Measurements from ENCODE around the gene RAB5B. TPM values are rescaled to one million over a fixed set of nuclear protein-coding genes. Genes with fewer than 3 reads are reported as not detected.
A peak's percentile ranks its signal among the peaks of the same experiment; 100 is the strongest.

The RAB5B gene
- polyA plus RNA-seq, 3 donors = 44.0 to 63.0 (median 48.5) TPM

GRCh38 chr12:55933169-55933798 is 40.6 kb upstream of the RAB5B start:
- Histone ChIP-seq H3K9me3 (replicated peaks in 1 of 2; ENCODE audit: control insufficient read depth in 1 of 2, insufficient read depth in 1 of 2, low read length in 2 of 2) (no peaks in the 10 kb centered on the region), H4K20me1 (ENCODE audit: insufficient read depth, low read length) (peaks cover 13% of the 10 kb centered on the region), H3K4me3 (replicated peaks in 1 of 3; ENCODE audit: low read depth in 2 of 3, low read length in 3 of 3) (peak overlapping the region in 2 of 3 experiments; percentile 96 to 97), H2AFZ (ENCODE audit: insufficient read depth, low read depth, low read length, poor library complexity, severe bottlenecking) (no peak overlapping the region), H3K4me2 (replicated peaks; ENCODE audit: extremely low read depth, low read length, poor library complexity, severe bottlenecking) (peak overlapping the region; percentile 88), H3K27ac (ENCODE audit: low read depth in 1 of 2, low read length in 2 of 2) (peak overlapping the region; percentile 76 to 96), H3K4me1 (ENCODE audit: control insufficient read depth in 1 of 2, insufficient read depth in 2 of 2, low read length in 2 of 2) (peaks cover 52 to 55% of the 10 kb centered on the region in 2 donors), H3K27me3 (ENCODE audit: control insufficient read depth in 2 of 2, insufficient read depth in 2 of 2, low read length in 2 of 2) (no peaks in the 10 kb centered on the region), H3K9ac (ENCODE audit: insufficient read depth, low read length, poor library complexity, severe bottlenecking) (peak overlapping the region; percentile 82), H3K36me3 (replicated peaks in 1 of 2; ENCODE audit: control insufficient read depth in 1 of 2, insufficient read depth in 2 of 2, low read length in 2 of 2) (peaks cover 18 to 31% of the 10 kb centered on the region in 2 donors), H3K79me2 (ENCODE audit: insufficient read depth, low read length) (peaks cover 46% of the 10 kb centered on the region)
- Mint-ChIP-seq H3K27me3 (ENCODE audit: low read depth in 3 of 3) (peaks cover 0 to 3% (median 1%) of the 10 kb centered on the region in 3 donors), H3K4me3 (peak overlapping the region; percentile 97 to 99), H3K4me1 (peaks cover 57% of the 10 kb centered on the region), H3K27ac (peak overlapping the region; percentile 85 to 99 (median 94)), H3K9me3 (no peaks in the 10 kb centered on the region), H3K36me3 (peaks cover 26 to 30% of the 10 kb centered on the region in 2 donors)
- 100% methylated on average over 1 of the region's 7 CpGs for WGBS (ENCODE audit: insufficient coverage)
- no peak for TF ChIP-seq CTCF (IDR thresholded peaks at IDR 0.05)
- intact Hi-C loops (cut with micrococcal nuclease) = loop anchor here in 1 of 2 donors (5.0 kb wide), 1 partner anchor 34 kb away; the partner anchor contains the start of genes CDK2 and PMEL
- peak; percentile 67 to 86 (median 76) for DNase-seq

- peaks cover 44 to 47% of the 10 kb centered on the region in 2 donors for H3K4me1 ChIP-seq (ENCODE audit: control insufficient read depth in 1 of 2, insufficient read depth in 2 of 2, low read length in 2 of 2)
- peaks cover 34 to 38% of the 10 kb centered on the region in 2 donors for H3K36me3 Mint-ChIP-seq
These were observed 39.8 kb upstream of the RAB5B start for GRCh38 chr12:55933799-55934742.

More at GRCh38 chr12:55933799-55934742, 39.8 kb upstream of the RAB5B start:
- H3K27me3 ChIP-seq (ENCODE audit: control insufficient read depth in 2 of 2, insufficient read depth in 2 of 2, low read length in 2 of 2) = no peaks in the 10 kb centered on the region
- H3K36me3 ChIP-seq (replicated peaks in 1 of 2; ENCODE audit: control insufficient read depth in 1 of 2, insufficient read depth in 2 of 2, low read length in 2 of 2) = peaks cover 25 to 39% of the 10 kb centered on the region in 2 donors
- intact Hi-C loops (cut with micrococcal nuclease) = loop anchor here in 1 of 2 donors (5.0 kb wide), 1 partner anchor 33 kb away; the partner anchor contains the start of genes CDK2 and PMEL
- no peak overlapping the region for H2AFZ ChIP-seq (ENCODE audit: insufficient read depth, low read depth, low read length, poor library complexity, severe bottlenecking)
- Mint-ChIP-seq H3K9me3 (no peaks in the 10 kb centered on the region), H3K4me3 (no peak overlapping the region), H3K27ac (peak overlapping the region in 4 of 7 donors; percentile 15 to 46 (median 16)), H3K27me3 (ENCODE audit: low read depth in 3 of 3) (peaks cover 0 to 3% (median 1%) of the 10 kb centered on the region in 3 donors), H3K4me1 (peaks cover 53% of the 10 kb centered on the region)
- peak overlapping the region; percentile 88 for H3K4me2 ChIP-seq (replicated peaks; ENCODE audit: extremely low read depth, low read length, poor library complexity, severe bottlenecking)
- peaks cover 38% of the 10 kb centered on the region for H3K79me2 ChIP-seq (ENCODE audit: insufficient read depth, low read length)
- peak overlapping the region in 1 of 2 donors; percentile 96 for H3K27ac ChIP-seq (ENCODE audit: low read depth in 1 of 2, low read length in 2 of 2)
- no peak for DNase-seq
- no CpG with 5 or more reads among the region's 1 CpG for WGBS (ENCODE audit: insufficient coverage)
- no peak overlapping the region for H3K4me3 ChIP-seq (replicated peaks in 1 of 3; ENCODE audit: low read depth in 2 of 3, low read length in 3 of 3)
- TF ChIP-seq CTCF (IDR thresholded peaks at IDR 0.05) = no peak
- H4K20me1 ChIP-seq (ENCODE audit: insufficient read depth, low read length) = peaks cover 13% of the 10 kb centered on the region
- no peak overlapping the region for H3K9ac ChIP-seq (ENCODE audit: insufficient read depth, low read length, poor library complexity, severe bottlenecking)
- H3K9me3 ChIP-seq (replicated peaks in 1 of 2; ENCODE audit: control insufficient read depth in 1 of 2, insufficient read depth in 1 of 2, low read length in 2 of 2) = no peaks in the 10 kb centered on the region
